C4-2B (cell line): ENCODE results near the gene PIGU.

ENCODE experiments used
- CTCF ChIP-seq: fragments of 450-650 bp; conservative IDR thresholded peaks from 2 replicates; pipeline ENCODE4 v1.5.1; 2017; ENCODE audit warnings: mild to moderate bottlenecking
- ZFX ChIP-seq: fragments of 450-650 bp; IDR thresholded peaks from 2 replicates; pipeline ENCODE4 v1.6.1; 2017

DNA sequence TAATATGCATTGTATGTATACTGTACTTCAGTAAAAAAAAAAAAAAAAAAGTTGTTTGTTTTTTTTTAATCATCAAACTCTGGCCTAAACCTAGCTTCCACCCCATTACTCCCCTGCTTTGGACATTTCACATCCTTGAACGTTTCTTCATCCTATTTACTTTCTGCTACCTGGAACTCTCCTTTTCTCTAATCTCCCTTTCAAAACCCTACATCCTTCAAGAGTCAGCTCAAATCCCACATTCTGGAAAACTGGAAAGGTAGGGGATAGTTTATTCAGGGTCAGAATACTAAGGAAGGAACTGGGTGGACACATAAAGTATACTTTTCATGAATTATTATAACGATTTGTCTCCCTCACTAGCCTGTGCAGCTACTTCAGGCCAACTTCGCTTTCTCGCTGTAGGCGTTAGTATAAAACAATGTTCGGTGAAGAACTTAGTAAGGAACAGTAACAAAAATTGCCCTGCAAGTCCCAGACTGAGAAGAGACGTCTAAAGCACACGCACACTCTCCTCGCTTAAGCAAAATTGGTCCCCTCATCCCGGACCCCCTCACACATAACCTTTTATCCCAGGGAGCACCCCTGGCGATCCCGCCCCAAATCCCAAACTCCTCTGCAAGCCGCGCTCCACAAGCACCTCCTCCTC is 775 bp downstream of the PIGU start:
- no peak for TF ChIP-seq CTCF
- no peak for TF ChIP-seq ZFX
